PC-3 (cell line): ENCODE measurements around the gene RANBP3.

ENCODE experiments used
- EZH2 ChIP-seq: fragments of 300-600 bp; sonication (generic); IDR thresholded peaks from one replicate; pipeline ENCODE4 v1.6.1; 2017; ENCODE audit warnings: antibody characterized with exemption, mild to moderate bottlenecking, low read length; ENCODE audit not compliant: unreplicated experiment
- EZH2phosphoT487 ChIP-seq: fragments of 300-600 bp; sonication (generic); IDR thresholded peaks from 2 replicates; pipeline ENCODE4 v1.6.1; 2018; ENCODE audit warnings: mild to moderate bottlenecking, antibody characterized with exemption, low read length, borderline replicate concordance
- TF ChIP-seq, protein P1 (sequence below): fragments of 300-600 bp; sonication (generic); conservative IDR thresholded peaks from 2 replicates; pipeline ENCODE4 v1.5.1; 2017; ENCODE audit warnings: antibody characterized with exemption, low read depth, mild to moderate bottlenecking, low read length

GRCh38 chr19:6000228-6000847, 22.4 kb upstream of the RANBP3 start:
- TF ChIP-seq, protein P1, sequence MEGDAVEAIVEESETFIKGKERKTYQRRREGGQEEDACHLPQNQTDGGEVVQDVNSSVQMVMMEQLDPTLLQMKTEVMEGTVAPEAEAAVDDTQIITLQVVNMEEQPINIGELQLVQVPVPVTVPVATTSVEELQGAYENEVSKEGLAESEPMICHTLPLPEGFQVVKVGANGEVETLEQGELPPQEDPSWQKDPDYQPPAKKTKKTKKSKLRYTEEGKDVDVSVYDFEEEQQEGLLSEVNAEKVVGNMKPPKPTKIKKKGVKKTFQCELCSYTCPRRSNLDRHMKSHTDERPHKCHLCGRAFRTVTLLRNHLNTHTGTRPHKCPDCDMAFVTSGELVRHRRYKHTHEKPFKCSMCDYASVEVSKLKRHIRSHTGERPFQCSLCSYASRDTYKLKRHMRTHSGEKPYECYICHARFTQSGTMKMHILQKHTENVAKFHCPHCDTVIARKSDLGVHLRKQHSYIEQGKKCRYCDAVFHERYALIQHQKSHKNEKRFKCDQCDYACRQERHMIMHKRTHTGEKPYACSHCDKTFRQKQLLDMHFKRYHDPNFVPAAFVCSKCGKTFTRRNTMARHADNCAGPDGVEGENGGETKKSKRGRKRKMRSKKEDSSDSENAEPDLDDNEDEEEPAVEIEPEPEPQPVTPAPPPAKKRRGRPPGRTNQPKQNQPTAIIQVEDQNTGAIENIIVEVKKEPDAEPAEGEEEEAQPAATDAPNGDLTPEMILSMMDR = no peak
- TF ChIP-seq EZH2phosphoT487 = no peak
- TF ChIP-seq EZH2 = no peak
